ENCODE measurements around the gene CTPS2.
"Not testable (repeated sequence)": the region's sequence is repeated elsewhere in the genome, so short reads cannot be mapped to it uniquely, and the experiment has no call there.

The CTPS2 gene

GRCh38 chrX:16601885-16602284 lies 110.6 kb downstream of the CTPS2 start:
- DNase-seq, result no peak

- no peak for DNase-seq
These were observed 118.0 kb downstream of the CTPS2 start for GRCh38 chrX:16594490-16594889.

- no peak for DNase-seq
These were observed 118.7 kb downstream of the CTPS2 start for GRCh38 chrX:16593801-16594200.

- no peak for DNase-seq
These were observed 120.2 kb downstream of the CTPS2 start for GRCh38 chrX:16592194-16592770.

- no peak for DNase-seq
These were observed 122.6 kb downstream of the CTPS2 start for GRCh38 chrX:16589826-16590225.

GRCh38 chrX:16589211-16589610 lies 123.3 kb downstream of the CTPS2 start:
- DNase-seq, result no peak

- no peak for DNase-seq
These were observed 124.2 kb downstream of the CTPS2 start for GRCh38 chrX:16588266-16588665.

GRCh38 chrX:16587836-16588235 lies 124.6 kb downstream of the CTPS2 start:
- no peak for DNase-seq

GRCh38 chrX:16586377-16587112 lies 125.9 kb downstream of the CTPS2 start:
- no peak for DNase-seq

GRCh38 chrX:16585486-16586376 lies 126.7 kb downstream of the CTPS2 start:
- DNase-seq, result no peak

- DNase-seq, result not testable (repeated sequence)
These were observed 132.3 kb downstream of the CTPS2 start for GRCh38 chrX:16580004-16580797.

- DNase-seq, result no peak
These were observed 133.0 kb downstream of the CTPS2 start for GRCh38 chrX:16579517-16579916.

- DNase-seq, result no peak
These were observed 134.3 kb downstream of the CTPS2 start for GRCh38 chrX:16578218-16578617.

GRCh38 chrX:16577483-16578029 lies 134.9 kb downstream of the CTPS2 start:
- no peak for DNase-seq

GRCh38 chrX:16575388-16575787 lies 137.1 kb downstream of the CTPS2 start:
- DNase-seq, result not testable (repeated sequence)

GRCh38 chrX:16573781-16574180 lies 138.7 kb downstream of the CTPS2 start:
- DNase-seq, result no peak

- DNase-seq, result no peak
These were observed 144.8 kb downstream of the CTPS2 start for GRCh38 chrX:16567681-16568080.

- no peak for DNase-seq
These were observed 145.9 kb downstream of the CTPS2 start for GRCh38 chrX:16566571-16566970.

- DNase-seq, result no peak
These were observed 152.3 kb downstream of the CTPS2 start for GRCh38 chrX:16560173-16560572.

GRCh38 chrX:16559206-16559619 lies 153.3 kb downstream of the CTPS2 start:
- no peak for DNase-seq

- DNase-seq, result no peak
These were observed 154.0 kb downstream of the CTPS2 start for GRCh38 chrX:16558489-16558888.

- DNase-seq, result no peak
These were observed 159.9 kb downstream of the CTPS2 start for GRCh38 chrX:16552546-16552945.

- DNase-seq, result no peak
These were observed 164.8 kb downstream of the CTPS2 start for GRCh38 chrX:16547644-16548043.
